ENCODE measurements around the gene RNF149.

Gene RNF149

DNA sequence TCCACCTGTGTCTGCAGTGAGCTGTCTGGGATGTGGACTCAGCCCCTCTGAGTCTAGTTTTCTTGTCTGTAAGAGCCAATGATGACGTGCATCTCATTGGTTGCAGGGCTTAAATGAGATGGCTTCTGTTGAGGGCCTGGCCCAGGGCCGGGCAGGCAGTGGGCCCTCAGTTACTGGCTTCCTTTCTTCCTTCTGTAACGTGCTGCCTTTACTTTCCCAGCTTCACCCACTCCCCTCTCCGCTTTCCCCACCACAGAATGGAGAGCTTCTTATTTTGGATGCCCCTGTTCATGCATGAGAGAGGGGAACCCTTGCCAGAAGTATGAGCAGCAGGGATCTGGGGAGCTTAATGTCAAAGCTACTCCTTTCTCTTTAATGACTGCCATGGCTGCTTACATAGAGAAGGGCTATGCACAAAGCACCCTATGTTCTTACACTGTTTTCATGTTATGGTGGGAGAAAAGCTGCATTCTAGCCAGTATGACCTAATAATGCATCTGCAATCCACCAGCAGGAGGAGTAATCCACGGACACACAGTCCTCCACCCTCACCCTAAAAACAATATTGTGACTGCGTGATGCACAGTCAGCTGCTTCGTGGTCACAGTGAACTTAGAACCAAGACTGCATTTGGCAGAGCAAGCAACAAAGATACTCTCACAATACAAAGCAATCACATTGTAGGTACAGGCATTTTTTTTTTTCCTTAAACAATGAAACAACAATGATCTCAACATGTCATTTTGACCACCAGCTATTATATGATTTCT is 41.6 kb upstream of the RNF149 start:
- no peak overlapping the region for H3K9ac ChIP-seq (ENCODE audit: insufficient read length)
- no peak for DNase-seq (ENCODE audit: low read depth, low spot score)
- no peak overlapping the region for H3K4me3 ChIP-seq
- no peaks in the 10 kb centered on the region for H3K36me3 ChIP-seq (ENCODE audit: insufficient read depth, low read length)
- no peaks in the 10 kb centered on the region for H3K9me3 ChIP-seq (ENCODE audit: low read depth, low read length)
- TF ChIP-seq EZH2 (IDR thresholded peaks at IDR 0.05) (no peak), POLR2AphosphoS5 (IDR thresholded peaks at IDR 0.05; ENCODE audit: borderline replicate concordance, low read depth, low read length) (no peak), FOXP2 (optimal IDR thresholded peaks at IDR 0.05; ENCODE audit: control extremely low read depth, extremely low read length, insufficient read depth) (no peak)
- H3K27ac ChIP-seq, result no peak overlapping the region

DNA sequence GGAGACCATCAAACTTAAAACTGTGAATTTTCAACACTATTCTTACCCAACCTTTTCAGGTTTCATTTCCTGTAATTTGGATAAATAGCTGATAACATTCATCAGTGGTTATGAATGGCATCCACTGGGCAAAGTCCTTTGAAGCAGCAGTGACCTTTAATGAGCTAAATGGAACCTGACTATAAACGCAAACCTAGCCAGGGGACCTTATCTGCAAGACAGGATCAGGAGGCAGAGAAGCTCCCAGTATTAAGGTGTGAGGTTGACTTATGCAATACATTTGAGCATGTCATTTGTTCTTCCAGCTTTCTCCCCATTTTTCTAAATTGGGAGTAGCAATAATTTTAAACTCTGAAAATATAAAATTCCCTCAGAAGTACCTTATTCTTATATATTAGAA is 40.4 kb upstream of the RNF149 start:
- DNase-seq (ENCODE audit: low read depth, low spot score), result no peak

DNA sequence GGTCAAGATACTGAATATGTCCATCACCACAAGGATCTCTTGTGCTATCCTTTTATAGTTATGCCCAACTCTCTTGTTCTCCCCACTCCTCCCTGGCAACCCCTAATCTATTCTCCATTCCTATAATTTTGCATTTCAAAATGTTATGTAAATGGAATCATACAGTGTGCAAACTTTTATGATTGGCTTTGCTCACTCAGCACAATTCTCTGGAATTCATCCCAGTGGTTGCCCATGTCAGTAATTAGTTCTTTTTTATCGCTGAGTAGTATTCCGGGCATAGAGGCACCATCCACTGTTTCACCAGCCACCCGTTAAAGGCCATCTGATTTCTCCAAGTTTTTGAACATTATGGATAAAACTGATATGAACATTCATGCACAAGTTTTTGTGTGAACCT is 38.4 kb upstream of the RNF149 start:
- Histone ChIP-seq H3K27ac (no peak overlapping the region), H3K9ac (ENCODE audit: insufficient read length) (no peak overlapping the region), H3K4me3 (no peak overlapping the region), H3K9me3 (ENCODE audit: low read depth, low read length) (no peaks in the 10 kb centered on the region), H3K36me3 (ENCODE audit: insufficient read depth, low read length) (no peaks in the 10 kb centered on the region)
- DNase-seq (ENCODE audit: low read depth, low spot score), result no peak
- TF ChIP-seq FOXP2 (optimal IDR thresholded peaks at IDR 0.05; ENCODE audit: control extremely low read depth, extremely low read length, insufficient read depth), result no peak
- TF ChIP-seq POLR2AphosphoS5 (IDR thresholded peaks at IDR 0.05; ENCODE audit: borderline replicate concordance, low read depth, low read length), result no peak
- no peak for TF ChIP-seq EZH2 (IDR thresholded peaks at IDR 0.05)

More for the DNA sequence above, 40.4 kb upstream of the RNF149 start:
- Histone ChIP-seq H3K9me3 (ENCODE audit: low read depth, low read length) (no peaks in the 10 kb centered on the region), H3K4me3 (no peak overlapping the region), H3K36me3 (ENCODE audit: insufficient read depth, low read length) (no peaks in the 10 kb centered on the region), H3K9ac (ENCODE audit: insufficient read length) (no peak overlapping the region), H3K27ac (no peak overlapping the region)
- TF ChIP-seq FOXP2 (optimal IDR thresholded peaks at IDR 0.05; ENCODE audit: control extremely low read depth, extremely low read length, insufficient read depth) (no peak), EZH2 (IDR thresholded peaks at IDR 0.05) (no peak), POLR2AphosphoS5 (IDR thresholded peaks at IDR 0.05; ENCODE audit: borderline replicate concordance, low read depth, low read length) (no peak)

DNA sequence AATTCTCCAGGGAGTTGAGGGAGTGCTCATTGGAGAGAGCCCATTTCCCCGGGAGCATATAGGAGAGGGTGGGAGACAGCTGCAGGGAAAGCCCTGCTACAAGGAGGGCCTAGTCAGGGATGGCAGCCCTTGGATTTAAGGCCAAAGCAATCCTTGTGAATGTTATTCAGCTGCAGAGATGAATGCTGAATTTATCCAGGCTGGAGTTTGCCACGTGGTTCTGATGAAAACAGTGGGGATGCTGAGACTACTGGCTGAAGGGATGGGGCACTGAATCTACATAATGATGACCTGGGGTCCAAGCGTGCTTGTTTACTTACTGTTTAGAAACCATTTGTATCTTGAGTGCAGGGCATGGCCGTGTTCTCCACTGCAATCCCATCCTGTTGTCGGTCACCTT is 35.6 kb upstream of the RNF149 start:
- H3K27ac ChIP-seq, result no peak overlapping the region
- H3K9me3 ChIP-seq (ENCODE audit: low read depth, low read length), result no peaks in the 10 kb centered on the region
- H3K36me3 ChIP-seq (ENCODE audit: insufficient read depth, low read length), result no peaks in the 10 kb centered on the region
- DNase-seq (ENCODE audit: low read depth, low spot score), result no peak
- H3K4me3 ChIP-seq, result no peak overlapping the region
- H3K9ac ChIP-seq (ENCODE audit: insufficient read length), result no peak overlapping the region
- TF ChIP-seq POLR2AphosphoS5 (IDR thresholded peaks at IDR 0.05; ENCODE audit: borderline replicate concordance, low read depth, low read length), result no peak
- no peak for TF ChIP-seq FOXP2 (optimal IDR thresholded peaks at IDR 0.05; ENCODE audit: control extremely low read depth, extremely low read length, insufficient read depth)
- TF ChIP-seq EZH2 (IDR thresholded peaks at IDR 0.05), result no peak

DNA sequence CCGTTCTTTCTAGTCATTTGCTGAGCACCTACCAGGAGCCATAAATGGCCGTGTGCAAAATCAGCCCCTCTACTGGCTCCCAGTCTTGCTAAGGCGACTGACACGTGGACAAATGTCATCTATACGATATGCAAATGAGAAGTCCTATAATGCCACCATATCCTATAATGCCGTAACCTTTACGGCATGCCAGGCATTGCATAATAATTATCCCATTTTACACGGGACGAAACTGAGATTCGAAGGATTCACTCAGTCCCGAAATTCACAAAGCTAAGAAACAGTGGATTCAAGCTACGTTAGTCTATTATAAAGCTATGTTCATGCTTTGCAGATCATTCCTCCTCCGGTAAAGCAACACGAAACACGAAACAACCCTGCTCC is 34.1 kb upstream of the RNF149 start:
- H3K4me3 ChIP-seq, result no peak overlapping the region
- no peaks in the 10 kb centered on the region for H3K36me3 ChIP-seq (ENCODE audit: insufficient read depth, low read length)
- H3K9ac ChIP-seq (ENCODE audit: insufficient read length), result no peak overlapping the region
- no peak for TF ChIP-seq FOXP2 (optimal IDR thresholded peaks at IDR 0.05; ENCODE audit: control extremely low read depth, extremely low read length, insufficient read depth)
- no peak for TF ChIP-seq POLR2AphosphoS5 (IDR thresholded peaks at IDR 0.05; ENCODE audit: borderline replicate concordance, low read depth, low read length)
- no peak for TF ChIP-seq EZH2 (IDR thresholded peaks at IDR 0.05)
- H3K27ac ChIP-seq, result no peak overlapping the region
- no peaks in the 10 kb centered on the region for H3K9me3 ChIP-seq (ENCODE audit: low read depth, low read length)
- DNase-seq (ENCODE audit: low read depth, low spot score), result no peak

DNA sequence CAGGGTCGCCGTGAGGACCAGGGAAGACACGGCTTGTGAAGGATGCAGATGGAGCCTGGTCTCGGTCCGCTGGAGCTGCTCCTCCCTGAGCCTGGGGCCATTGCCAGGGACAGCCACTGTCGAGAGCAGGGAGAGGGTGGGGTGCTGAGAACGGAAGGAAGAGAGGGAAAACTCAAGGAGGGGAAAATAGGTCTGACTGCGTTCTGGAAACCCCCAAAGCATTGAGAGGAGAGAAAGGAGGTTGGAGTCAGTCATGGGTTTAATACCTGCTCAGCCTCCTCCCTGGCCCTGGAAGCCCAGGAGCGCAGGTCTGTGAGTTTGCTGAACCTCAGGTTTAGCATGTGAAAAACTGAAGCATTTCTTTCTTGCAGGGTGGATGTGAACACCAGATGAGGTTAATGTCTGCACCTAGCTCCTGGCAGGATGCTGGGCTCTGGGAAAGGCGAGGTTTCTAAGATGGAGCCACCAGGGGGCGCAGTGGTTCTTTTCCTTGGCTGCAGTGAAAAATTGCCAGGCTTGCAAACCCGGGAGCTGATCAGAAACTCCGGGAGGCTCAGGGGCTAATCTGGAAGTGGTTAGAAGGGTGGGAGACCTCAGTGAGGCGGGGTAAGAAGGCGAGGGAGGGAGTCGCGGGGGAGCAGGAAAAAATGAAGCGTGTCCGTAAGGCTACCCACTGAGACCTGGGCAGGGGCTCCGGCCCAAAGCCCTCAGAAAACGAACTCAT is 33.6 kb upstream of the RNF149 start:
- peak overlapping the region; percentile 63 for H3K4me3 ChIP-seq
- H3K36me3 ChIP-seq (ENCODE audit: insufficient read depth, low read length), result no peaks in the 10 kb centered on the region
- no peak overlapping the region for H3K9ac ChIP-seq (ENCODE audit: insufficient read length)
- peak; percentile 37 for DNase-seq (ENCODE audit: low read depth, low spot score)
- H3K9me3 ChIP-seq (ENCODE audit: low read depth, low read length), result no peaks in the 10 kb centered on the region
- no peak overlapping the region for H3K27ac ChIP-seq
- TF ChIP-seq FOXP2 (optimal IDR thresholded peaks at IDR 0.05; ENCODE audit: control extremely low read depth, extremely low read length, insufficient read depth), result no peak
- TF ChIP-seq EZH2 (IDR thresholded peaks at IDR 0.05), result no peak
- no peak for TF ChIP-seq POLR2AphosphoS5 (IDR thresholded peaks at IDR 0.05; ENCODE audit: borderline replicate concordance, low read depth, low read length)

DNA sequence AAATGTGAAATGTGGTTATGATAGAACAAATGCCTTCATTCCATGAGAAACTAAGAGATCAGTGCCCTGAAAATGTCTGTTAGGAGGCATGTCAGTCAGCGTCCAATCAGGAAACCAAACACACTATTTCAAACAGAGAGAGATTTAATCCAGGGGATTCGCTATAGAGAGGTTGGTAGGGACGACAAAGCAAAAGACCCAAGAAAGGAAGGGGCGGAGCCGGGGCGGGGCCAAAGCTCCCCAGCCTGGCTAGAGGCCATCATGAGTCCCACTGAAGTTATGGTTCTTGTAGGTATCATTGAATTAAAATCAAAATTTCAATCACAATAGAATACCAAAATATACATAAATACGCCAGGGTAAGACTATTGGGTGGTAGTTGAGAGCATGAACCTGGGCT is 32.9 kb upstream of the RNF149 start:
- Histone ChIP-seq H3K27ac (no peak overlapping the region), H3K4me3 (peak overlapping the region; percentile 63), H3K9ac (ENCODE audit: insufficient read length) (no peak overlapping the region), H3K36me3 (ENCODE audit: insufficient read depth, low read length) (no peaks in the 10 kb centered on the region), H3K9me3 (ENCODE audit: low read depth, low read length) (no peaks in the 10 kb centered on the region)
- DNase-seq (ENCODE audit: low read depth, low spot score), result no peak
- TF ChIP-seq EZH2 (IDR thresholded peaks at IDR 0.05), result no peak
- TF ChIP-seq FOXP2 (optimal IDR thresholded peaks at IDR 0.05; ENCODE audit: control extremely low read depth, extremely low read length, insufficient read depth), result no peak
- no peak for TF ChIP-seq POLR2AphosphoS5 (IDR thresholded peaks at IDR 0.05; ENCODE audit: borderline replicate concordance, low read depth, low read length)

DNA sequence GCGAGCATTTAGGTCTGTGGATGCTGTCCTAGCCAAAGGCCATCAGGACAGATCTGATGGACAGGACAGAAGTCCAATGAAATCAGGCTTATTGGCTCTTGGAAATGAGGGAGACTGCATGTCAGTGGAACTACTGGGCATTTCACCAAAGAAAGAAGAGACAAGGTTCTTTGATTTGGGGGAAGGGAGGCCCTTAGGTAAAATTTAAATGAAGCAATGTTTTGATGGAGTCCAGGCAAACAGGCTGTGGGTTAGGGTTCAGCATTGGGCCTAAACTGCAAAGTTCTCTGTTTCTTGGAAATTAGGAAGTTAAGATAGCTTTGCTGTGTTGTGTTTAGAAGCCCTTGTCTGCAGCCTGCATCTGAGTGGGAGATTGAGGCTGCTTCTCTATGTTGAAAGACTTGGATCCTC is 31.6 kb upstream of the RNF149 start:
- no peak overlapping the region for H3K4me3 ChIP-seq
- H3K27ac ChIP-seq, result no peak overlapping the region
- no peaks in the 10 kb centered on the region for H3K36me3 ChIP-seq (ENCODE audit: insufficient read depth, low read length)
- no peak for DNase-seq (ENCODE audit: low read depth, low spot score)
- H3K9me3 ChIP-seq (ENCODE audit: low read depth, low read length), result no peaks in the 10 kb centered on the region
- no peak overlapping the region for H3K9ac ChIP-seq (ENCODE audit: insufficient read length)
- TF ChIP-seq POLR2AphosphoS5 (IDR thresholded peaks at IDR 0.05; ENCODE audit: borderline replicate concordance, low read depth, low read length) (no peak), FOXP2 (optimal IDR thresholded peaks at IDR 0.05; ENCODE audit: control extremely low read depth, extremely low read length, insufficient read depth) (no peak), EZH2 (IDR thresholded peaks at IDR 0.05) (no peak)

Measured in SK-N-MC (cell line).